ENCODE data around the gene RABGAP1. TPM values are rescaled to one million over a fixed set of nuclear protein-coding genes. Genes with fewer than 3 reads are reported as not detected.

Gene RABGAP1
- polyA plus RNA-seq, 1 of the 3 experiments (the other 2 are of a cell fraction): 20.2 TPM

DNA sequence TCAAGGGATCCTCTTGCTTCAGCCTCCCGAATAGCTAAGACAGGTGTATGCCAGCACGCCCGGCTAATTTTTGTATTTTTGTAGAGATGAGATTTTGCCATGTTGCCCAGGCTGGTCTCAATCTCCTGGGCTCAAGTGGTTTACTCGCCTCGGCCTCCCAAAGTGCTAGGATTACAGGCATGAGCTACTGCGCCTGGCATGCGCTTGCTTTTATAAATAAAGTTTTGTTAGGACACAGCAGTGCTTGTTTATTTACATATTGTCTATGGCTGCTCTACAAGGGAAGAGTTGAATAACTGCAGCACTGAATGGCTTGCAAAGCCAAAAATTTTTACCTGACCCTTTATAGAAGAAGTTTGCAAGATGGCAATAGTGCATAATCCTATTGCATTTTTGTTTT, 120.4 kb downstream of the RABGAP1 start:
- DNase-seq: no peak
- Histone ChIP-seq H3F3A (replicated peaks; ENCODE audit: insufficient read depth) (peaks cover 11% of the 10 kb centered on the region), H4K20me1 (ENCODE audit: insufficient read depth) (no peaks in the 10 kb centered on the region), H2AFZ (ENCODE audit: low read depth) (no peak overlapping the region), H3K4me2 (no peak overlapping the region), H3K27ac (ENCODE audit: low read depth in 2 of 2, low read length in 1 of 2) (no peak overlapping the region), H3K9me3 (no peaks in the 10 kb centered on the region), H3K79me2 (ENCODE audit: insufficient read depth) (no peaks in the 10 kb centered on the region), H3K4me1 (ENCODE audit: control insufficient read depth in 1 of 2, insufficient read depth in 2 of 2, low read depth in 1 of 2, low read length in 1 of 2) (peaks cover 0 to 21% of the 10 kb centered on the region in 2 experiments; a peak in 3 of 4 replicates), H3K9ac (no peak overlapping the region), H3K4me3 (ENCODE audit: low read depth in 2 of 2, low read length in 1 of 2) (no peak overlapping the region), H3K36me3 (replicated peaks in 1 of 2; ENCODE audit: control insufficient read depth in 1 of 2, insufficient read depth in 2 of 2, low read length in 1 of 2) (peaks cover 12% of the 10 kb centered on the region in 2 experiments), H3K9me2 (no peaks in the 10 kb centered on the region), H3K27me3 (ENCODE audit: insufficient read depth) (no peaks in the 10 kb centered on the region)
- ChIA-PET POLR2A (no interaction called here), CTCF (interaction anchor here (1.1 kb wide), 1 partner anchor 50 kb away, joined by 3 read pairs; no protein-coding TSS in a partner anchor)
- TF ChIP-seq TCF12 (IDR thresholded peaks at IDR 0.05): no peak
- TF ChIP-seq FOXJ3 (CRISPR knock-in tag; IDR thresholded peaks at IDR 0.05): no peak
- TF ChIP-seq, protein P1, sequence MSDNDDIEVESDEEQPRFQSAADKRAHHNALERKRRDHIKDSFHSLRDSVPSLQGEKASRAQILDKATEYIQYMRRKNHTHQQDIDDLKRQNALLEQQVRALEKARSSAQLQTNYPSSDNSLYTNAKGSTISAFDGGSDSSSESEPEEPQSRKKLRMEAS (IDR thresholded peaks at IDR 0.05; ENCODE audit: low read depth): no peak
- TF ChIP-seq FOSL2 (IDR thresholded peaks at IDR 0.05; ENCODE audit: borderline replicate concordance, low read depth): no peak
- TF ChIP-seq TAF1 (IDR thresholded peaks at IDR 0.05; ENCODE audit: borderline replicate concordance, low read depth, low read length): no peak
- TF ChIP-seq, protein P2, sequence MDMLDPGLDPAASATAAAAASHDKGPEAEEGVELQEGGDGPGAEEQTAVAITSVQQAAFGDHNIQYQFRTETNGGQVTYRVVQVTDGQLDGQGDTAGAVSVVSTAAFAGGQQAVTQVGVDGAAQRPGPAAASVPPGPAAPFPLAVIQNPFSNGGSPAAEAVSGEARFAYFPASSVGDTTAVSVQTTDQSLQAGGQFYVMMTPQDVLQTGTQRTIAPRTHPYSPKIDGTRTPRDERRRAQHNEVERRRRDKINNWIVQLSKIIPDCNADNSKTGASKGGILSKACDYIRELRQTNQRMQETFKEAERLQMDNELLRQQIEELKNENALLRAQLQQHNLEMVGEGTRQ (IDR thresholded peaks at IDR 0.05; ENCODE audit: borderline replicate concordance, low read depth, low read length): no peak
- no peak for TF ChIP-seq NFIC (IDR thresholded peaks at IDR 0.05; ENCODE audit: borderline replicate concordance)
- TF ChIP-seq, protein P3, sequence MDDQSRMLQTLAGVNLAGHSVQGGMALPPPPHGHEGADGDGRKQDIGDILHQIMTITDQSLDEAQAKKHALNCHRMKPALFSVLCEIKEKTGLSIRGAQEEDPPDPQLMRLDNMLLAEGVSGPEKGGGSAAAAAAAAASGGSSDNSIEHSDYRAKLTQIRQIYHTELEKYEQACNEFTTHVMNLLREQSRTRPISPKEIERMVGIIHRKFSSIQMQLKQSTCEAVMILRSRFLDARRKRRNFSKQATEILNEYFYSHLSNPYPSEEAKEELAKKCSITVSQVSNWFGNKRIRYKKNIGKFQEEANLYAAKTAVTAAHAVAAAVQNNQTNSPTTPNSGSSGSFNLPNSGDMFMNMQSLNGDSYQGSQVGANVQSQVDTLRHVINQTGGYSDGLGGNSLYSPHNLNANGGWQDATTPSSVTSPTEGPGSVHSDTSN (IDR thresholded peaks at IDR 0.05): no peak
- no peak for TF ChIP-seq SMC3 (IDR thresholded peaks at IDR 0.05; ENCODE audit: low read depth, low read length)
- TF ChIP-seq CHD2 (IDR thresholded peaks at IDR 0.05; ENCODE audit: low read length, partially characterized antibody): no peak
- TF ChIP-seq, protein P4, sequence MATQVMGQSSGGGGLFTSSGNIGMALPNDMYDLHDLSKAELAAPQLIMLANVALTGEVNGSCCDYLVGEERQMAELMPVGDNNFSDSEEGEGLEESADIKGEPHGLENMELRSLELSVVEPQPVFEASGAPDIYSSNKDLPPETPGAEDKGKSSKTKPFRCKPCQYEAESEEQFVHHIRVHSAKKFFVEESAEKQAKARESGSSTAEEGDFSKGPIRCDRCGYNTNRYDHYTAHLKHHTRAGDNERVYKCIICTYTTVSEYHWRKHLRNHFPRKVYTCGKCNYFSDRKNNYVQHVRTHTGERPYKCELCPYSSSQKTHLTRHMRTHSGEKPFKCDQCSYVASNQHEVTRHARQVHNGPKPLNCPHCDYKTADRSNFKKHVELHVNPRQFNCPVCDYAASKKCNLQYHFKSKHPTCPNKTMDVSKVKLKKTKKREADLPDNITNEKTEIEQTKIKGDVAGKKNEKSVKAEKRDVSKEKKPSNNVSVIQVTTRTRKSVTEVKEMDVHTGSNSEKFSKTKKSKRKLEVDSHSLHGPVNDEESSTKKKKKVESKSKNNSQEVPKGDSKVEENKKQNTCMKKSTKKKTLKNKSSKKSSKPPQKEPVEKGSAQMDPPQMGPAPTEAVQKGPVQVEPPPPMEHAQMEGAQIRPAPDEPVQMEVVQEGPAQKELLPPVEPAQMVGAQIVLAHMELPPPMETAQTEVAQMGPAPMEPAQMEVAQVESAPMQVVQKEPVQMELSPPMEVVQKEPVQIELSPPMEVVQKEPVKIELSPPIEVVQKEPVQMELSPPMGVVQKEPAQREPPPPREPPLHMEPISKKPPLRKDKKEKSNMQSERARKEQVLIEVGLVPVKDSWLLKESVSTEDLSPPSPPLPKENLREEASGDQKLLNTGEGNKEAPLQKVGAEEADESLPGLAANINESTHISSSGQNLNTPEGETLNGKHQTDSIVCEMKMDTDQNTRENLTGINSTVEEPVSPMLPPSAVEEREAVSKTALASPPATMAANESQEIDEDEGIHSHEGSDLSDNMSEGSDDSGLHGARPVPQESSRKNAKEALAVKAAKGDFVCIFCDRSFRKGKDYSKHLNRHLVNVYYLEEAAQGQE (IDR thresholded peaks at IDR 0.05; ENCODE audit: low read depth, low read length): no peak
- no peak for TF ChIP-seq RFX5 (IDR thresholded peaks at IDR 0.05; ENCODE audit: low read length)
- TF ChIP-seq, protein P5, sequence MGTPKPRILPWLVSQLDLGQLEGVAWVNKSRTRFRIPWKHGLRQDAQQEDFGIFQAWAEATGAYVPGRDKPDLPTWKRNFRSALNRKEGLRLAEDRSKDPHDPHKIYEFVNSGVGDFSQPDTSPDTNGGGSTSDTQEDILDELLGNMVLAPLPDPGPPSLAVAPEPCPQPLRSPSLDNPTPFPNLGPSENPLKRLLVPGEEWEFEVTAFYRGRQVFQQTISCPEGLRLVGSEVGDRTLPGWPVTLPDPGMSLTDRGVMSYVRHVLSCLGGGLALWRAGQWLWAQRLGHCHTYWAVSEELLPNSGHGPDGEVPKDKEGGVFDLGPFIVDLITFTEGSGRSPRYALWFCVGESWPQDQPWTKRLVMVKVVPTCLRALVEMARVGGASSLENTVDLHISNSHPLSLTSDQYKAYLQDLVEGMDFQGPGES (IDR thresholded peaks at IDR 0.05; ENCODE audit: low read depth, low read length): no peak
- TF ChIP-seq NRF1 (IDR thresholded peaks at IDR 0.05; ENCODE audit: low read depth, low read length): no peak
- no peak for TF ChIP-seq FOXM1 (IDR thresholded peaks at IDR 0.05; ENCODE audit: low read depth)
- no peak for TF ChIP-seq MEF2A (IDR thresholded peaks at IDR 0.05; ENCODE audit: borderline replicate concordance, low read depth)
- WGBS (ENCODE audit: low lambda C conversion rate): 100% methylated on average over 7 of the region's 7 CpGs
